Caco-2 (cell line): ENCODE measurements around the gene SNRNP40. TPM values are rescaled to one million over a fixed set of nuclear protein-coding genes. Genes with fewer than 3 reads are reported as not detected.

Experiments
- BruUV-seq: library from RNA; stranded (reverse); fragments of 400-500 nt; replicated peaks from 2 replicates; lab custom pipeline; 2021; lab: Mats Ljungman, UMichigan
- CTCF ChIA-PET: fragments of 300-600 bp; sonication (Branson Sonifier 250); formaldehyde crosslinking; loops from one replicate; lab custom pipeline; 2022; ENCODE audit warnings: antibody characterized with exemption; lab: Charles Lee
- POLR2A ChIA-PET: fragments of 300-600 bp; sonication (Branson Sonifier 250); formaldehyde crosslinking; loops from one replicate; lab custom pipeline; 2022; ENCODE audit warnings: antibody characterized with exemption; lab: Charles Lee
- DNase-seq, 2 experiments: peaks; one replicate each; pipeline versions ENCODE4 v3.0.0 to v3.0.0-alpha.2; 2020 to 2022
- H3K27me3 ChIP-seq: replicated peaks from 2 replicates; pipeline ENCODE4 v1.6.0; 2011; ENCODE audit warnings: low read length; ENCODE audit not compliant: control insufficient read depth, insufficient read depth
- H3K36me3 ChIP-seq: 2 replicates; pipeline ENCODE4 v1.5.1; 2011; ENCODE audit warnings: low read length; ENCODE audit not compliant: control insufficient read depth, insufficient read depth
- H3K4me1 ChIP-seq: fragments of 250-450 bp; sonication (Bioruptor Pico); 2 replicates; pipeline ENCODE4 v1.5.1; 2020; ENCODE audit warnings: mild to moderate bottlenecking
- H3K4me3 ChIP-seq: 2 replicates; pipeline ENCODE4 v1.5.1; 2011; ENCODE audit warnings: low read depth, mild to moderate bottlenecking, control low read depth, low read length
- H3K9me3 ChIP-seq: fragments of 250-450 bp; sonication (Bioruptor Pico); 2 replicates; pipeline ENCODE4 v1.5.1; 2020; ENCODE audit warnings: mild to moderate bottlenecking, moderate library complexity
- H3K27ac Mint-ChIP-seq: one replicate; pipeline ENCODE4 v1.8.0; 2022; ENCODE audit warnings: mixed read lengths; ENCODE audit not compliant: unreplicated experiment
- H3K27me3 Mint-ChIP-seq: one replicate; pipeline ENCODE4 v1.8.0; 2022; ENCODE audit warnings: mixed read lengths; ENCODE audit not compliant: insufficient read depth, unreplicated experiment
- H3K36me3 Mint-ChIP-seq: one replicate; pipeline ENCODE4 v1.8.0; 2022; ENCODE audit warnings: mild to moderate bottlenecking, mixed read lengths; ENCODE audit not compliant: insufficient read depth, unreplicated experiment
- H3K4me1 Mint-ChIP-seq: one replicate; pipeline ENCODE4 v1.8.0; 2022; ENCODE audit warnings: low read depth, mixed read lengths; ENCODE audit not compliant: unreplicated experiment
- H3K4me3 Mint-ChIP-seq: one replicate; pipeline ENCODE4 v1.8.0; 2022; ENCODE audit warnings: mild to moderate bottlenecking, moderate library complexity, mixed read lengths; ENCODE audit not compliant: unreplicated experiment
- H3K9me3 Mint-ChIP-seq: one replicate; pipeline ENCODE4 v1.8.0; 2022; ENCODE audit warnings: mixed read lengths; ENCODE audit not compliant: unreplicated experiment
- intact Hi-C: fragments of 100-400 bp; cut with micrococcal nuclease; formaldehyde crosslinking; loops from one replicate; pipeline ENCODE4 v1.10.0; 2022; ENCODE audit not compliant: unreplicated experiment
- total RNA-seq: library from RNA; stranded (reverse); gene quantifications from 2 replicates; pipeline ENCODE4 v1.2.3, GENCODE V29; 2022
- TF ChIP-seq, protein P1 (sequence below), 2 experiments: fragments of 200-600 bp in 1 of 2; IDR thresholded peaks; 1 replicate in 1 of 2; 2 replicates in 1 of 2; pipeline versions ENCODE4 v1.5.1 to v1.8.0; 2011 to 2022; ENCODE audit warnings: antibody characterized with exemption in 1 of 2, control low read depth in 1 of 2, inconsistent platforms in 1 of 2, low read depth in 1 of 2, low read length in 1 of 2, mild to moderate bottlenecking in 1 of 2, moderate library complexity in 1 of 2; ENCODE audit not compliant: insufficient read depth in 1 of 2, severe bottlenecking in 1 of 2, unreplicated experiment in 1 of 2

The SNRNP40 gene
- total RNA-seq, 1 experiment from 2014 or later = 49.5 TPM

- Mint-ChIP-seq H3K27ac (no peak overlapping the region), H3K4me3 (no peak overlapping the region), H3K9me3 (no peaks in the 10 kb centered on the region), H3K36me3 (peaks cover 16% of the 10 kb centered on the region), H3K4me1 (no peaks in the 10 kb centered on the region), H3K27me3 (no peaks in the 10 kb centered on the region)
- TF ChIP-seq, protein P1, sequence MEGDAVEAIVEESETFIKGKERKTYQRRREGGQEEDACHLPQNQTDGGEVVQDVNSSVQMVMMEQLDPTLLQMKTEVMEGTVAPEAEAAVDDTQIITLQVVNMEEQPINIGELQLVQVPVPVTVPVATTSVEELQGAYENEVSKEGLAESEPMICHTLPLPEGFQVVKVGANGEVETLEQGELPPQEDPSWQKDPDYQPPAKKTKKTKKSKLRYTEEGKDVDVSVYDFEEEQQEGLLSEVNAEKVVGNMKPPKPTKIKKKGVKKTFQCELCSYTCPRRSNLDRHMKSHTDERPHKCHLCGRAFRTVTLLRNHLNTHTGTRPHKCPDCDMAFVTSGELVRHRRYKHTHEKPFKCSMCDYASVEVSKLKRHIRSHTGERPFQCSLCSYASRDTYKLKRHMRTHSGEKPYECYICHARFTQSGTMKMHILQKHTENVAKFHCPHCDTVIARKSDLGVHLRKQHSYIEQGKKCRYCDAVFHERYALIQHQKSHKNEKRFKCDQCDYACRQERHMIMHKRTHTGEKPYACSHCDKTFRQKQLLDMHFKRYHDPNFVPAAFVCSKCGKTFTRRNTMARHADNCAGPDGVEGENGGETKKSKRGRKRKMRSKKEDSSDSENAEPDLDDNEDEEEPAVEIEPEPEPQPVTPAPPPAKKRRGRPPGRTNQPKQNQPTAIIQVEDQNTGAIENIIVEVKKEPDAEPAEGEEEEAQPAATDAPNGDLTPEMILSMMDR (IDR thresholded peaks at IDR 0.05; ENCODE audit: insufficient read depth in 1 of 2, low read depth in 1 of 2, low read length in 1 of 2, severe bottlenecking in 1 of 2, unreplicated experiment in 1 of 2) = no peak
- ChIA-PET POLR2A (no interaction called here), CTCF (no interaction called here)
- H3K36me3 ChIP-seq = no peaks in the 10 kb centered on the region
- no peak for DNase-seq
- no peak overlapping the region for H3K4me3 ChIP-seq
- intact Hi-C loops = no loop called here
- BruUV-seq = no TSS peak
- no peaks in the 10 kb centered on the region for H3K27me3 ChIP-seq
- H3K4me1 ChIP-seq = no peaks in the 10 kb centered on the region
- no peaks in the 10 kb centered on the region for H3K9me3 ChIP-seq
Measured at GRCh38 chr1:31308036-31308435, 11.4 kb upstream of the SNRNP40 start.

GRCh38 chr1:31306278-31306677 is 9.7 kb upstream of the SNRNP40 start:
- no peak overlapping the region for H3K27ac Mint-ChIP-seq
- CTCF ChIA-PET = no interaction called here
- intact Hi-C loops = no loop called here

GRCh38 chr1:31302709-31303441 is 6.3 kb upstream of the SNRNP40 start:
- CTCF ChIA-PET = no interaction called here
- H3K4me1 ChIP-seq = no peaks in the 10 kb centered on the region
- Mint-ChIP-seq H3K9me3 (no peaks in the 10 kb centered on the region), H3K4me1 (no peaks in the 10 kb centered on the region), H3K36me3 (peaks cover 5% of the 10 kb centered on the region), H3K27ac (no peak overlapping the region), H3K27me3 (no peaks in the 10 kb centered on the region), H3K4me3 (no peak overlapping the region)
- DNase-seq = no peak
- TF ChIP-seq, protein P1 (IDR thresholded peaks at IDR 0.05; ENCODE audit: insufficient read depth in 1 of 2, low read depth in 1 of 2, low read length in 1 of 2, severe bottlenecking in 1 of 2, unreplicated experiment in 1 of 2) = no peak
- POLR2A ChIA-PET = no interaction called here
- intact Hi-C loops = no loop called here
- BruUV-seq = no TSS peak
- no peaks in the 10 kb centered on the region for H3K36me3 ChIP-seq
- no peaks in the 10 kb centered on the region for H3K9me3 ChIP-seq
- no peak overlapping the region for H3K4me3 ChIP-seq
- no peaks in the 10 kb centered on the region for H3K27me3 ChIP-seq

More at GRCh38 chr1:31306278-31306677, 9.7 kb upstream of the SNRNP40 start:
- Histone ChIP-seq H3K4me1 (no peaks in the 10 kb centered on the region), H3K9me3 (no peaks in the 10 kb centered on the region), H3K27me3 (no peaks in the 10 kb centered on the region), H3K36me3 (no peaks in the 10 kb centered on the region), H3K4me3 (no peak overlapping the region)
- Mint-ChIP-seq H3K36me3 (peaks cover 14% of the 10 kb centered on the region), H3K9me3 (no peaks in the 10 kb centered on the region), H3K4me3 (no peak overlapping the region), H3K4me1 (no peaks in the 10 kb centered on the region), H3K27me3 (no peaks in the 10 kb centered on the region)
- TF ChIP-seq, protein P1 (IDR thresholded peaks at IDR 0.05; ENCODE audit: insufficient read depth in 1 of 2, low read depth in 1 of 2, low read length in 1 of 2, severe bottlenecking in 1 of 2, unreplicated experiment in 1 of 2) = no peak
- no peak for DNase-seq
- no TSS peak for BruUV-seq
- POLR2A ChIA-PET = no interaction called here
